ENCODE results near the gene LRRC41.

Gene LRRC41

DNA sequence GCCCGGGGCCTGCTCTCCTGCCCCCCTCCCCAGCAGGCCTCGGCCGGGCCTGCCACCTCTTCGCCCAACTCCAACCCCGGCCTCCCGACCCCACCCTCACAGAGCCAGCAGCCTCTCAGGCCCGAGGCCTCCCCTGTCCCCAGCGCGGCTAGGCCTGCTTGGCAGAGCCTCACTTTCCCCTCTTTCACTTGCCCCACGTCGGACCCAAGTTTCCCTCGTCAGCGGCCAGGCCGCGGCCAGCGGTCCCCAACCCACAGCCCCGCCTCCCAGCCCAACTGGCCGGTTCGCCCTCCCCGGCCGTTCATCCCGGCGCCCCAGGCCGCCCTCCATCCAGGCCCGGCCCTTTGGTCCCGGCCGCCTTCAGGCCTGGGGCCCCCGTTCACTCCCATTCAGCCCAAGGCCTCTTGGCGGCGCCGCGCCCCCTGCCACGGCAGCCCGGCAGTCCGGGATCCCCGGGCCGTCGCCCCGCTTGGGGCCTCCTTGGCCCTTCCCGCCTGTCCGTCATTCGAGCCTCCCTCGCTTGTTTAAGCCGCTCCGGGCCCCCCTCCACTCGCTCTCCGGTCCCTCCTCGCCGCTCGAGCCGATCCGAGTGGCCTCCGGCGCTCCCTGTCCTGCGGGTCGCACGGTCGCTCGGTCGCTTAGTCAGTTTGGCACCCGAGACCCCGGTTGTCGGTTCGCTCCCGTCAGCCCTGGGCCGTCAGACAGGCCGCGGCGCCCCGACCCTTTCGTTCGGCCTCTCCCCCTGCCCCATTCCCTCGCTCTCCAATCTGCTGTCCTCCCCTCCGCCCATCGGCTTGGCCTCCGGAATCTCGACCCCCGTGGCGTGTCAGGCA lies 1.4 kb downstream of the LRRC41 start:
- POLR2A ChIA-PET, result interaction anchor here (1.6 to 2.5 kb wide), 2 partner anchors 38 to 54 kb away, joined by 7 to 24 read pairs; partner anchors contain the start of genes NSUN4 and RAD54L
- peak overlapping the region; percentile 88 for H3K4me3 ChIP-seq (ENCODE audit: low read depth, low read length)
- no peaks in the 10 kb centered on the region for H3K4me1 ChIP-seq (ENCODE audit: control insufficient read depth, insufficient read depth, low read length)
- no peaks in the 10 kb centered on the region for H3K9me3 ChIP-seq (ENCODE audit: control insufficient read depth, insufficient read depth, low read depth, low read length)
- CTCF ChIA-PET, result interaction anchor here (0.9 to 1.7 kb wide), 2 partner anchors 38 to 39 kb away, joined by 4 read pairs; partner anchors contain the start of gene NSUN4
- H3K27ac ChIP-seq (ENCODE audit: extremely low read depth, low read depth, low read length), result peak overlapping the region; percentile 99
- peaks cover 0 to 27% of the 10 kb centered on the region in 2 experiments; a peak in 2 of 3 replicates for H3K36me3 ChIP-seq (ENCODE audit: control insufficient read depth in 2 of 2, insufficient read depth in 1 of 2, low read length in 2 of 2)
- TF ChIP-seq ZNF473 (tag by site-specific recombination; IDR thresholded peaks at IDR 0.05) (no peak), PRDM1 (tag by site-specific recombination; IDR thresholded peaks at IDR 0.05) (peak; percentile 94), ZNF501 (tag by site-specific recombination; IDR thresholded peaks at IDR 0.05) (peak; percentile 84), ZNF10 (tag by site-specific recombination; IDR thresholded peaks at IDR 0.05) (0 out of 2 replicates have a peak, but pooled peaks have one; percentile 37), ZNF394 (tag by site-specific recombination; IDR thresholded peaks at IDR 0.05; ENCODE audit: borderline replicate concordance) (peak; percentile 27; the same call in 1 of the 2 replicates), ZNF610 (tag by site-specific recombination; IDR thresholded peaks at IDR 0.05; ENCODE audit: borderline replicate concordance) (0 out of 2 replicates have a peak, but pooled peaks have one; percentile 23), GLIS2 (tag by site-specific recombination; IDR thresholded peaks at IDR 0.05) (peak; percentile 99), ZNF776 (tag by site-specific recombination; IDR thresholded peaks at IDR 0.05; ENCODE audit: borderline replicate concordance) (no peak), KLF9 (tag by site-specific recombination; IDR thresholded peaks at IDR 0.05; ENCODE audit: low read depth) (peak; percentile 75), ZNF660 (tag by site-specific recombination; IDR thresholded peaks at IDR 0.05) (0 out of 2 replicates have a peak, but pooled peaks have one; percentile 36), ZNF302 (tag by site-specific recombination; IDR thresholded peaks at IDR 0.05; ENCODE audit: low read depth) (no peak), ZNF626 (tag by site-specific recombination; IDR thresholded peaks at IDR 0.05) (no peak), ZNF350 (tag by site-specific recombination; IDR thresholded peaks at IDR 0.05) (no peak), ZNF391 (tag by site-specific recombination; IDR thresholded peaks at IDR 0.05; ENCODE audit: borderline replicate concordance, low read depth) (no peak), ZNF274 (IDR thresholded peaks at IDR 0.05; ENCODE audit: low read length) (no peak), ZNF274 (tag by site-specific recombination; IDR thresholded peaks at IDR 0.05; ENCODE audit: borderline replicate concordance) (no peak), ZNF292 (tag by site-specific recombination; IDR thresholded peaks at IDR 0.05; ENCODE audit: borderline replicate concordance, low read depth) (no peak), ZFP37 (tag by site-specific recombination; IDR thresholded peaks at IDR 0.05) (0 out of 2 replicates have a peak, but pooled peaks have one; percentile 54), ZFHX2 (tag by site-specific recombination; conservative IDR thresholded peaks at IDR 0.05) (peak; percentile 32; the same call in 1 of the 2 replicates), ZNF624 (tag by site-specific recombination; IDR thresholded peaks at IDR 0.05) (0 out of 2 replicates have a peak, but pooled peaks have one; percentile 22), ZBTB48 (tag by site-specific recombination; IDR thresholded peaks at IDR 0.05) (peak; percentile 21; the same call in 1 of the 2 replicates), SP2 (tag by site-specific recombination; IDR thresholded peaks at IDR 0.05) (peak; percentile 38), FEZF1 (tag by site-specific recombination; IDR thresholded peaks at IDR 0.05) (0 out of 2 replicates have a peak, but pooled peaks have one; percentile 6), ZNF146 (tag by site-specific recombination; IDR thresholded peaks at IDR 0.05) (no peak), ZBTB7A (tag by site-specific recombination; IDR thresholded peaks at IDR 0.05; ENCODE audit: low read depth) (peak; percentile 56; the same call in 1 of the 2 replicates), ZNF654 (tag by site-specific recombination; IDR thresholded peaks at IDR 0.05; ENCODE audit: low read depth) (no peak), ZNF266 (tag by site-specific recombination; IDR thresholded peaks at IDR 0.05; ENCODE audit: low read depth) (no peak)
- TF ChIP-seq, protein P1, sequence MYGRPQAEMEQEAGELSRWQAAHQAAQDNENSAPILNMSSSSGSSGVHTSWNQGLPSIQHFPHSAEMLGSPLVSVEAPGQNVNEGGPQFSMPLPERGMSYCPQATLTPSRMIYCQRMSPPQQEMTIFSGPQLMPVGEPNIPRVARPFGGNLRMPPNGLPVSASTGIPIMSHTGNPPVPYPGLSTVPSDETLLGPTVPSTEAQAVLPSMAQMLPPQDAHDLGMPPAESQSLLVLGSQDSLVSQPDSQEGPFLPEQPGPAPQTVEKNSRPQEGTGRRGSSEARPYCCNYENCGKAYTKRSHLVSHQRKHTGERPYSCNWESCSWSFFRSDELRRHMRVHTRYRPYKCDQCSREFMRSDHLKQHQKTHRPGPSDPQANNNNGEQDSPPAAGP (tag by site-specific recombination; IDR thresholded peaks at IDR 0.05), result 0 out of 2 replicates have a peak, but pooled peaks have one; percentile 72
- TF ChIP-seq, protein P2, sequence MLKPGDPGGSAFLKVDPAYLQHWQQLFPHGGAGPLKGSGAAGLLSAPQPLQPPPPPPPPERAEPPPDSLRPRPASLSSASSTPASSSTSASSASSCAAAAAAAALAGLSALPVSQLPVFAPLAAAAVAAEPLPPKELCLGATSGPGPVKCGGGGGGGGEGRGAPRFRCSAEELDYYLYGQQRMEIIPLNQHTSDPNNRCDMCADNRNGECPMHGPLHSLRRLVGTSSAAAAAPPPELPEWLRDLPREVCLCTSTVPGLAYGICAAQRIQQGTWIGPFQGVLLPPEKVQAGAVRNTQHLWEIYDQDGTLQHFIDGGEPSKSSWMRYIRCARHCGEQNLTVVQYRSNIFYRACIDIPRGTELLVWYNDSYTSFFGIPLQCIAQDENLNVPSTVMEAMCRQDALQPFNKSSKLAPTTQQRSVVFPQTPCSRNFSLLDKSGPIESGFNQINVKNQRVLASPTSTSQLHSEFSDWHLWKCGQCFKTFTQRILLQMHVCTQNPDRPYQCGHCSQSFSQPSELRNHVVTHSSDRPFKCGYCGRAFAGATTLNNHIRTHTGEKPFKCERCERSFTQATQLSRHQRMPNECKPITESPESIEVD (tag by site-specific recombination; IDR thresholded peaks at IDR 0.05), result no peak
- TF ChIP-seq, protein P3, sequence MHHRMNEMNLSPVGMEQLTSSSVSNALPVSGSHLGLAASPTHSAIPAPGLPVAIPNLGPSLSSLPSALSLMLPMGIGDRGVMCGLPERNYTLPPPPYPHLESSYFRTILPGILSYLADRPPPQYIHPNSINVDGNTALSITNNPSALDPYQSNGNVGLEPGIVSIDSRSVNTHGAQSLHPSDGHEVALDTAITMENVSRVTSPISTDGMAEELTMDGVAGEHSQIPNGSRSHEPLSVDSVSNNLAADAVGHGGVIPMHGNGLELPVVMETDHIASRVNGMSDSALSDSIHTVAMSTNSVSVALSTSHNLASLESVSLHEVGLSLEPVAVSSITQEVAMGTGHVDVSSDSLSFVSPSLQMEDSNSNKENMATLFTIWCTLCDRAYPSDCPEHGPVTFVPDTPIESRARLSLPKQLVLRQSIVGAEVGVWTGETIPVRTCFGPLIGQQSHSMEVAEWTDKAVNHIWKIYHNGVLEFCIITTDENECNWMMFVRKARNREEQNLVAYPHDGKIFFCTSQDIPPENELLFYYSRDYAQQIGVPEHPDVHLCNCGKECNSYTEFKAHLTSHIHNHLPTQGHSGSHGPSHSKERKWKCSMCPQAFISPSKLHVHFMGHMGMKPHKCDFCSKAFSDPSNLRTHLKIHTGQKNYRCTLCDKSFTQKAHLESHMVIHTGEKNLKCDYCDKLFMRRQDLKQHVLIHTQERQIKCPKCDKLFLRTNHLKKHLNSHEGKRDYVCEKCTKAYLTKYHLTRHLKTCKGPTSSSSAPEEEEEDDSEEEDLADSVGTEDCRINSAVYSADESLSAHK (tag by site-specific recombination; IDR thresholded peaks at IDR 0.05), result 0 out of 2 replicates have a peak, but pooled peaks have one; percentile 7
- TF ChIP-seq, protein P4, sequence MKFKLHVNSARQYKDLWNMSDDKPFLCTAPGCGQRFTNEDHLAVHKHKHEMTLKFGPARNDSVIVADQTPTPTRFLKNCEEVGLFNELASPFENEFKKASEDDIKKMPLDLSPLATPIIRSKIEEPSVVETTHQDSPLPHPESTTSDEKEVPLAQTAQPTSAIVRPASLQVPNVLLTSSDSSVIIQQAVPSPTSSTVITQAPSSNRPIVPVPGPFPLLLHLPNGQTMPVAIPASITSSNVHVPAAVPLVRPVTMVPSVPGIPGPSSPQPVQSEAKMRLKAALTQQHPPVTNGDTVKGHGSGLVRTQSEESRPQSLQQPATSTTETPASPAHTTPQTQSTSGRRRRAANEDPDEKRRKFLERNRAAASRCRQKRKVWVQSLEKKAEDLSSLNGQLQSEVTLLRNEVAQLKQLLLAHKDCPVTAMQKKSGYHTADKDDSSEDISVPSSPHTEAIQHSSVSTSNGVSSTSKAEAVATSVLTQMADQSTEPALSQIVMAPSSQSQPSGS (tag by site-specific recombination; IDR thresholded peaks at IDR 0.05; ENCODE audit: low read depth), result no peak

Data from HEK293 (cell line).